HCT116 (cell line): ENCODE data around the gene PRKCQ.

Source experiments
- CTCF ChIP-seq, 3 experiments: fragments of 200-600 bp in 1 of 3; sonication (generic) in 1 of 3; IDR thresholded peaks in 2 of 3; conservative IDR thresholded peaks in 1 of 3; 2 replicates each; pipeline ENCODE4 v1.5.1; 2012 to 2017; ENCODE audit warnings: low read depth in 2 of 3, low read length in 2 of 3, antibody characterized with exemption in 1 of 3, borderline replicate concordance in 1 of 3, control low read depth in 1 of 3, mild to moderate bottlenecking in 1 of 3, mixed read lengths in 1 of 3, mixed run types in 1 of 3, moderate library complexity in 1 of 3; ENCODE audit not compliant: insufficient read depth in 1 of 3
- ELF1 ChIP-seq: IDR thresholded peaks from 2 replicates; pipeline ENCODE4 v1.6.1; 2012; ENCODE audit warnings: low read depth, borderline replicate concordance
- POLR2A ChIP-seq: IDR thresholded peaks from 2 replicates; pipeline ENCODE4 v1.7.0; 2011; ENCODE audit warnings: borderline replicate concordance; ENCODE audit not compliant: insufficient read depth, insufficient read length; ENCODE audit errors: extremely low read depth
- SIN3A ChIP-seq: IDR thresholded peaks from 2 replicates; pipeline ENCODE4 v1.6.1; 2012; ENCODE audit warnings: low read depth
- YY1 ChIP-seq: IDR thresholded peaks from 2 replicates; pipeline ENCODE4 v1.6.1; 2011; ENCODE audit warnings: low read length, low read depth, moderate library complexity, mild to moderate bottlenecking; ENCODE audit not compliant: insufficient replicate concordance; ENCODE audit errors: extremely low read depth

DNA sequence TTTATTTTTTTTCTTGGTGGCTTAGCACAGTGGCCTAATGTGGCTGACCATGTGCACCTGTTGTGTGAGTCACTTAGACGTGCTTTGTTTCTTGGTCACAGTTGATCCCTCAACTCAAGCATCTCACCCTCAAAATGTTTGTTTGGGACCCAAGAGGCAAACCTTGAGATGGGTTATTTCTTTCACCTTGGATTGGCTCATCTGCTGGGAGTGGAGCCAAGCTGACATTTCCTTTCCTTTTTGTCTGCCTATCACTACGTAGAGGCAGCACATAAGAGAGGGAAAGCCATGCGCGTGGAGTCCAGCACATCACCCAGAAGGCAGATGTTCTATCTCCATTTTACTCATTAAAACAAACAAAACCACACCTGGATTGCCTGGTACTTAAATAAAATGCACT is 6.4 kb upstream of the PRKCQ start:
- TF ChIP-seq POLR2A (no peak), ELF1 (no peak), SIN3A (no peak), YY1 (no peak), CTCF (IDR thresholded peaks at IDR 0.05 in 2 of 3, conservative IDR thresholded peaks at IDR 0.05 in 1 of 3; ENCODE audit: borderline replicate concordance in 1 of 3, insufficient read depth in 1 of 3, low read depth in 2 of 3, low read length in 2 of 3) (no peak)
